Natural killer cell (primary cell): ENCODE data around the gene PSMB11. TPM values are rescaled to one million over a fixed set of nuclear protein-coding genes. Genes with fewer than 3 reads are reported as not detected.

Experiments
- ATAC-seq, 3 donors: fragments of 150-1000 bp in 2 of 3; fragments of 200-7000 bp in 1 of 3; cut with Tn5 transposase; 1 replicate in 1 of 3; 2 replicates in 2 of 3; pipeline ENCODE4 v1.10.0; 2021; ENCODE audit warnings: mild to moderate bottlenecking in 2 of 3, moderate library complexity in 2 of 3
- DNase-seq, 2 donors: peaks; one replicate each; pipeline versions ENCODE4 v3.0.0 to v3.0.0-alpha.2; 2013 to 2021; ENCODE audit warnings: mixed read lengths in 1 of 2
- H3K27ac ChIP-seq: one replicate; pipeline ENCODE4 v1.5.1; 2013; ENCODE audit warnings: mild to moderate bottlenecking, low read length
- H3K27me3 ChIP-seq: one replicate; pipeline ENCODE4 v1.6.1; 2013; ENCODE audit warnings: low read length; ENCODE audit not compliant: control insufficient read depth, insufficient read depth
- H3K36me3 ChIP-seq: one replicate; pipeline ENCODE4 v1.6.1; 2013; ENCODE audit warnings: low read length; ENCODE audit not compliant: control insufficient read depth, insufficient read depth
- H3K4me1 ChIP-seq: one replicate; pipeline ENCODE4 v1.6.1; 2013; ENCODE audit warnings: low read length; ENCODE audit not compliant: control insufficient read depth, insufficient read depth
- H3K4me3 ChIP-seq: one replicate; pipeline ENCODE4 v1.5.1; 2013; ENCODE audit warnings: low read length
- H3K9me3 ChIP-seq: one replicate; pipeline ENCODE4 v1.6.1; 2013; ENCODE audit warnings: low read length; ENCODE audit not compliant: control insufficient read depth, insufficient read depth
- H3K27ac Mint-ChIP-seq, 2 donors: one replicate each; pipeline ENCODE4 v1.8.0; 2022; ENCODE audit warnings: mild to moderate bottlenecking in 2 of 2, mixed read lengths in 2 of 2, moderate library complexity in 1 of 2
- H3K27me3 Mint-ChIP-seq, 2 donors: one replicate each; pipeline ENCODE4 v1.8.0; 2022; ENCODE audit warnings: low read depth in 2 of 2, mixed read lengths in 2 of 2
- H3K36me3 Mint-ChIP-seq: one replicate; pipeline ENCODE4 v1.8.0; 2022; ENCODE audit warnings: mixed read lengths
- H3K4me1 Mint-ChIP-seq, 2 donors: one replicate each; pipeline ENCODE4 v1.8.0; 2022; ENCODE audit warnings: mixed read lengths in 2 of 2
- H3K4me3 Mint-ChIP-seq: one replicate; pipeline ENCODE4 v1.8.0; 2022; ENCODE audit warnings: mild to moderate bottlenecking, moderate library complexity, mixed read lengths
- H3K9me3 Mint-ChIP-seq, 2 donors: one replicate each; pipeline ENCODE4 v1.8.0; 2022; ENCODE audit warnings: mixed read lengths in 2 of 2
- CTCF ChIP-seq: fragments of 200-600 bp; IDR thresholded peaks from one replicate; pipeline ENCODE4 v1.8.0; 2022; ENCODE audit warnings: antibody characterized with exemption
- WGBS: methylation state at CpG from one replicate; pipeline ENCODE4 v1.1.7; 2013; ENCODE audit warnings: missing lambda C conversion rate; ENCODE audit not compliant: insufficient coverage; 5-methylcytosine and 5-hydroxymethylcytosine counted together
- intact Hi-C: fragments of 100-400 bp; cut with micrococcal nuclease; formaldehyde crosslinking; loops from one replicate; pipeline ENCODE4 v1.14.2; 2022
- total RNA-seq, 4 donors: library from RNA; stranded (reverse); fragments of 120-200 nt in 1 of 4; gene quantifications; one replicate each; pipeline versions ENCODE4 v1.2.3 to v1.2.4, GENCODE V29; 2013 to 2022

Gene PSMB11
- total RNA-seq, 3 donors from 2014 or later (not counting 1 experiment from before 2014, with no cell fraction given): not detected

GRCh38 chr14:23049011-23049410 lies 7.0 kb downstream of the PSMB11 start:
- Mint-ChIP-seq H3K4me3 (no peak overlapping the region), H3K4me1 (peaks cover 0 to 5% of the 10 kb centered on the region in 2 donors), H3K27ac (no peak overlapping the region), H3K9me3 (no peaks in the 10 kb centered on the region), H3K27me3 (peaks cover 0 to 6% of the 10 kb centered on the region in 2 donors), H3K36me3 (no peaks in the 10 kb centered on the region)
- Histone ChIP-seq H3K36me3 (no peaks in the 10 kb centered on the region), H3K4me1 (no peaks in the 10 kb centered on the region), H3K9me3 (no peaks in the 10 kb centered on the region), H3K27me3 (no peaks in the 10 kb centered on the region), H3K27ac (no peak overlapping the region), H3K4me3 (no peak overlapping the region)
- TF ChIP-seq CTCF: no peak
- WGBS: 96% methylated on average over 8 of the region's 9 CpGs
- ATAC-seq (no peak), DNase-seq (no peak)
- intact Hi-C loops: no loop called here

DNA sequence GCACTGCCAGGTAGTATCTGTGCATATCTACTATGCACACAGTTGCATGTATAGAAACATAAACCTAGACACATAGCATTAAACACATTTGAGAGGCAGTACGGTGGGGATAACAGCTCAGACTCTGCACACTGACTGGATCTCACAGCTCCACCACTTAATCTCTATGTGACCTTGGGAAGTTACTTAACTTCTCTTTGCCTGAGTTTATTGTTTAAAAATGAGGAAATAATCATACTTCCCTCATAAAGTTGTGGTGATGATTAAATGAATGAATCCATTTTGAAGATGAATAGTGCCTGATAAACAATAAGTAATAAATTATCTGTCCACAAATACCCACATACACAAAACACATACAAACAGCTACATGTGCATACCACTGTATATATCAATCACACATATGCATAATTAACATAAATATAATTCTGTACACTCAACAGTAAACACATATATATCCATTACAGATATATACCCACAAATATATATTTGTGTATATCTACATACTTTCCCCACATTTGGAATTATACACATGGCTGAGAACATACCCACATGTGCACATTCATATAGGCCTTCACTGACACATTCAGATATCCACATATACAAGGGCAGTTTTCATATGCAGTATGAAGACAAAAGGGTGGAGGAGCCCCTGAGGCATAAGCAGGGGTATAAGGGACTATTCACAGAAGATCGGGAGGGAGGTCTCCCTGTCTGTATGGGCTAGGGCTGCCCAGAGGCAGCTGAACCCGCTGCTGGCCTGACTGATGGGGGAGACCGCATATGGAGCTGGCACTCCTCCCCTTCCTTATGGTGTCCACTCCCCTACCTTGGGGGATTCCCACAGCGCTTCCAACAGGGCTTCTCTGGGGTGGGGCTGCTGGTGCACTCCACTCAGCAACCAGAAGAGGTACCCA lies 9.4 kb downstream of the PSMB11 start:
- H3K4me3 Mint-ChIP-seq: no peak overlapping the region

GRCh38 chr14:23052182-23052623 lies 10.2 kb downstream of the PSMB11 start:
- Mint-ChIP-seq H3K4me1 (peaks cover 11 to 18% of the 10 kb centered on the region in 2 donors), H3K4me3 (no peak overlapping the region), H3K9me3 (no peaks in the 10 kb centered on the region), H3K27me3 (peaks cover 0 to 9% of the 10 kb centered on the region in 2 donors), H3K27ac (no peak overlapping the region), H3K36me3 (no peaks in the 10 kb centered on the region)
- no peaks in the 10 kb centered on the region for H3K27me3 ChIP-seq
- no peak for TF ChIP-seq CTCF
- 88% methylated on average over 13 of the region's 14 CpGs for WGBS
- no peak overlapping the region for H3K27ac ChIP-seq
- H3K36me3 ChIP-seq: no peaks in the 10 kb centered on the region
- DNase-seq (no peak), ATAC-seq (no peak)
- intact Hi-C loops: loop anchor here (10.0 kb wide), 1 partner anchor 667 kb away; no protein-coding TSS in a partner anchor
- H3K4me1 ChIP-seq: peaks cover 11% of the 10 kb centered on the region
- no peaks in the 10 kb centered on the region for H3K9me3 ChIP-seq
- no peak overlapping the region for H3K4me3 ChIP-seq

More for the DNA sequence above, 9.4 kb downstream of the PSMB11 start:
- H3K9me3 ChIP-seq: no peaks in the 10 kb centered on the region
- H3K36me3 Mint-ChIP-seq: no peaks in the 10 kb centered on the region
- no peaks in the 10 kb centered on the region for H3K27me3 ChIP-seq
- ATAC-seq (no peak), DNase-seq (no peak)
- no peaks in the 10 kb centered on the region for H3K9me3 Mint-ChIP-seq
- no peak overlapping the region for H3K4me3 ChIP-seq
- no peak for TF ChIP-seq CTCF
- 85% methylated on average over 5 of the region's 5 CpGs for WGBS
- H3K27ac ChIP-seq: no peak overlapping the region
- peaks cover 5 to 12% of the 10 kb centered on the region in 2 donors for H3K4me1 Mint-ChIP-seq
- peaks cover 3% of the 10 kb centered on the region for H3K4me1 ChIP-seq
- intact Hi-C loops: loop anchor here (10.0 kb wide), 1 partner anchor 667 kb away; no protein-coding TSS in a partner anchor
- H3K27ac Mint-ChIP-seq: no peak overlapping the region
- no peaks in the 10 kb centered on the region for H3K36me3 ChIP-seq
- H3K27me3 Mint-ChIP-seq: peaks cover 0 to 8% of the 10 kb centered on the region in 2 donors
